GM20000 (cell line): Measurements from ENCODE around the gene MTA3.

ENCODE experiments used
- DNase-seq: peaks from one replicate; pipeline ENCODE4 v3.0.0; 2012; ENCODE audit warnings: low spot score
- TF ChIP-seq, protein P1 (sequence below): IDR thresholded peaks from 2 replicates; pipeline ENCODE4 v1.5.1; 2012; ENCODE audit warnings: mild to moderate bottlenecking, control low read depth; ENCODE audit errors: extremely low read depth, missing control alignments

Gene MTA3

DNA sequence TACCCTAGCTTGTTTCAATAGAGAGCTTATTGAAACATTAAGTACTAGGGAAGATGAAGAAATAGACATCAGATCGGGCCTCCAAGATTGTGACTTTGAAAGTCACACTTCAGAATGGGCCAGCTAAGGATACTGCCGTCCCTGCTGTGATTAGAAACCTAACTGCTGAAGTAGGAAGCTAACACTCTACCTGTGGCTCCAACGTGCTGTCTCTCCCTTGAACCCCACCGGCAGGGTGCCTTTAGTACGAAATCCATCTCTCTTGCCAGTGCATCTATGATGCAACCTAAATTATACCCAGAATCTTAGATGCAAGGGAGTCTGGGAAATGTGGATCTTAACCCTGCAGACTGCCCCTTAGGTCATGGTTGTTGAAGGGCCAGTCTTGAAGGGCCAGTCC lies 116.9 kb downstream of the MTA3 start:
- TF ChIP-seq, protein P1, sequence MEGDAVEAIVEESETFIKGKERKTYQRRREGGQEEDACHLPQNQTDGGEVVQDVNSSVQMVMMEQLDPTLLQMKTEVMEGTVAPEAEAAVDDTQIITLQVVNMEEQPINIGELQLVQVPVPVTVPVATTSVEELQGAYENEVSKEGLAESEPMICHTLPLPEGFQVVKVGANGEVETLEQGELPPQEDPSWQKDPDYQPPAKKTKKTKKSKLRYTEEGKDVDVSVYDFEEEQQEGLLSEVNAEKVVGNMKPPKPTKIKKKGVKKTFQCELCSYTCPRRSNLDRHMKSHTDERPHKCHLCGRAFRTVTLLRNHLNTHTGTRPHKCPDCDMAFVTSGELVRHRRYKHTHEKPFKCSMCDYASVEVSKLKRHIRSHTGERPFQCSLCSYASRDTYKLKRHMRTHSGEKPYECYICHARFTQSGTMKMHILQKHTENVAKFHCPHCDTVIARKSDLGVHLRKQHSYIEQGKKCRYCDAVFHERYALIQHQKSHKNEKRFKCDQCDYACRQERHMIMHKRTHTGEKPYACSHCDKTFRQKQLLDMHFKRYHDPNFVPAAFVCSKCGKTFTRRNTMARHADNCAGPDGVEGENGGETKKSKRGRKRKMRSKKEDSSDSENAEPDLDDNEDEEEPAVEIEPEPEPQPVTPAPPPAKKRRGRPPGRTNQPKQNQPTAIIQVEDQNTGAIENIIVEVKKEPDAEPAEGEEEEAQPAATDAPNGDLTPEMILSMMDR: no peak
- DNase-seq: no peak

DNA sequence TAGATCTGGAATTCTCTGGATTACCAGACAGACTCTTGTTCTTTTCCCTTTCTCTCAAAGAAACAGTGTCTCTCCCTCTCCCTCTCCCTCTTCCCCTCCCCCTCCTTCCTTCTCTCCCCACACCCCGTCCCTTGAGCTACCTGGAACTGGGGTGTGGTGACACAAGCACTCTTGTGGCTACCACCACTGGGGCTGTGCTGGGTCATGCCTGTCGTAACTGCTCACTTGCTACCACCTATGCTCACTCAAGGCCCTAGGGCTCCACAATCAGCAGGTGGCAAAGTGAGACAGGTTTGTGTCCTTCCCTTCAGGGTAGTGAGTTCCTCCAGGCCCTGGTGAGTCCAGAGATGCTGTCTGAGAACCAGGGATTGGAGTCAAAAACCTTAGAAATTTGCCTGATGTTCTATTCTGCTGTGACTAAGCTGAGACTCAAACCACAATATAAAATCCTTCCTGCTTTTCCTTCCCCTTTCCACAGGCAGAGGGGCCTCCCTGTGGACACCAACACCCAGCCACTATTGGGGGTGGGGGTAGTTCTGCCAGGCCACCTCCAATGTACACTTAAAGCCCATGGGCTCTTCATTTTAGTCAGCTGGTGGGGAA lies 124.7 kb downstream of the MTA3 start:
- TF ChIP-seq, protein P1: no peak
- DNase-seq: no peak

DNA sequence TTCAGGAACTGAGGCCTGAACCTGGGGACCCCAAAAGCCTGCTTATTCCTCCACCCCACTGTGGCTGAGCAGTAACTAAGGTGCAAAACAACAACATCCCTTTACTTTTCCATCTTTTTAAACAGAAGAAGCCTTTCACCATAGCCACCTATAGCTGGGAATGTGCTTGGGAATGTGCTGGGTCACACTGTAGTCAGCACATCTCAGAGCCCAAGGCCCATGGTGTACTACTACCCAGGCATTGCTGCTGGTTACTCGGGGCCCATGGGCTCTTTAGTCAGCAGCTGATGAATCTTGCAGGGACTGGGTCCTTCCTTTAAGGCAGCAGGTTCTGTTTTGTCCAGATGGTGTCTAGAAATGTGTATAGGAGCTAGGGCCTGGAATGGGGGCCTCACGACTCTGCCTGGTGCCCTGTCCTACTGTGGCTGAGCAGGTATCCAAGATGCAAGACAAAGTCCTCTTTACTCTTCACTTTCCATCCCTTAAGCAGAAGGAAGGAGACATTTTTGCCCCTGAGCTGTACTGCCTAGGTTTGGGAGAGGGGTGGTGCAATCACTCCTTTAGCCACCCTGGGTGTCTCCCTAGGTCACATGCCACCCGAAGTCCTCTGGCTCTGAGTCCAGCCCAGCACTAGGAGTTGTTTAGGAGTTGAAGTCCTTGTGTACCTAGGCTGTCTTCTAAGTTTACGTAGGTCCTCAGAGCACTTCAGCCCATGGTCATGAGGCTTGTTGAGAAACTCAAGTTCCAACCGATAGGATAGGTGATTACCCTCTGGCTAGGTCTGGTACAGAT lies 125.5 kb downstream of the MTA3 start:
- DNase-seq: no peak
- TF ChIP-seq, protein P1: no peak

DNA sequence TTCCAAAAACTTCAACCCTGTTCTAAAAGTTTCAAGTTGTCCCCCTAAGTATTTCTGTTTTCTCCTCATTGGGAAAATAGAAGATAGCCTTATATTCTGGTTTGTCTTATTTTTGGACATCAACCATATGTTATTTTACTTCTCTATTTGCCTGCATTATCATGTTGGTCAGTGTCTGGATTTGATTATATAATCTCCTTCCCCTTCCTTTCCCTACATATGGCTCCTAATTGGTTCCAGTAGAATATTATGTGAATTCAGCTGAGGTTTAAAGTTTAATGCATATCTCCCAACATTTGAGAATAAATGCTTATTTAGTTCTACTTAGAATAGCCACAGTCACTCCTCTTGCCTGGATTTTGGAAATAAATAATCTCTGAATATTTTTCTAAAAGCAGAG lies 128.6 kb downstream of the MTA3 start:
- TF ChIP-seq, protein P1: no peak
- DNase-seq: no peak

DNA sequence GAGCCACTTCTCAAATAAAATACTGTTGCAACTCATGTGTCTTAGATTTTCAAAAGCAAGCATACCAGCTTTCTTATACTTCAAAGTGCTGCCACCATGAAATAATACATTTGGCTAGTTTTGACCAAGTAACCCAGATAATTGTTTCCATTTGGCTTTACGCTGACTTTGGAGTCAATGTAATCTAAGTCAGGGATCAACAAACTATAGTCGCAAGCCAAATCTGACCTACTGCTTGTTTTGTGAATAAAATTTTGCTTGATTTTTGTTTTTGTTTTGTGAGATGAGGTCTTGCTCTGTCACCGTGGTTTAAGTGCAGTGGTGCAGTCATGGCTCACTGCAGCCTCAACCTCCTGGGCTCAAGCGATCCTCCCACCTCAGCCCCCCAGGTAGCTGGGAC lies 130.5 kb downstream of the MTA3 start:
- DNase-seq: no peak
- TF ChIP-seq, protein P1: no peak

DNA sequence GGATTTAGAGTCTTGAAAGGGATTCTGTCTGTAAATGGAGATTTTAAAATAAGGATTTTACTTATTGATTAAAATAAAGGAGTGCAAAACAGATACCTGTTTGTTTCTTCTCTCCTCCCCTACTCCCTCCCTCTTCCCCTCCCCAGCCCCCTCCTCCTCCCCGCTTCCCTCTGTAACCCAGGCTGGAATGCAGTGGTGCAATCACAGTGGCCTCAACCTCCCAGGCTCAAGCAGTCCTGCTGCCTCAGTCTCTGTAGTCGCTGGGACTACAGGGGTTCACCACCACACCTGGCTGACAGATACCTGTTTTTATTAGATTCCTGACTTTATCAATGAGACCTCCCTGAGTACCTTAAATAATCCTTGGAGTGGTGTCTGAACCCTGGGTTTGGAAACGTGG lies 138.4 kb downstream of the MTA3 start:
- DNase-seq: no peak
- TF ChIP-seq, protein P1: no peak

DNA sequence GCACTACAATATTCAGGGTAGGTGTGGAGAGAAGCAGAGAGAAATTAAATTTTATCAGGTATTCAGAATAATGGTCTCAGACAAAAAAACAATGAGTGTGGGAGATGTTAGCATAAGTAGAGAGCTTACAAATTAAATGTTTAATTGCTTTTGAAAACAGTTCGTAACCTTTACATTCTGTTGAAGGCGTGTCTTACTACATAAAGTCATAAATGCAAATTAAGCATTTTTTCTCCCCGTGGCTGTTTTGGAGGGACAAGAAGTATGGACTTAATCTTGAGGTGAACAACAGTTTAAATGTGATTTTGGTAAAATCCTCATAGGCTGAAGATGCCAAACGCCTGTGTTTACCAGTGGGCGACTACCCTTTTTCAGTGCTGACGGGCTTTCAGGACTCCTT lies 139.7 kb downstream of the MTA3 start:
- DNase-seq: no peak
- TF ChIP-seq, protein P1: no peak
